Limb (tissue), 2 donors: ENCODE measurements around the gene TRAFD1.
"Not testable (repeated sequence)": the region's sequence is repeated elsewhere in the genome, so short reads cannot be mapped to it uniquely, and the experiment has no call there.

Source experiments
- DNase-seq, 2 donors: peaks; one replicate each; pipeline ENCODE4 v3.0.0-alpha.2; 2016; ENCODE audit errors: extremely low spot score in 2 of 2

TRAFD1 gene

GRCh38 chr12:112125250-112125999 lies at the start of gene TRAFD1:
Gene TRAFD1 (plus strand): TSS chr12:112125560. CDS start chr12:112130523, 4,963 bp downstream.
- peak; percentile 97 to 99 for DNase-seq

- no peak for DNase-seq
Observed at GRCh38 chr12:112087055-112087850, 38.1 kb upstream of the TRAFD1 start.

- DNase-seq, result no peak
Observed at GRCh38 chr12:112087851-112088250, 37.5 kb upstream of the TRAFD1 start.

DNA sequence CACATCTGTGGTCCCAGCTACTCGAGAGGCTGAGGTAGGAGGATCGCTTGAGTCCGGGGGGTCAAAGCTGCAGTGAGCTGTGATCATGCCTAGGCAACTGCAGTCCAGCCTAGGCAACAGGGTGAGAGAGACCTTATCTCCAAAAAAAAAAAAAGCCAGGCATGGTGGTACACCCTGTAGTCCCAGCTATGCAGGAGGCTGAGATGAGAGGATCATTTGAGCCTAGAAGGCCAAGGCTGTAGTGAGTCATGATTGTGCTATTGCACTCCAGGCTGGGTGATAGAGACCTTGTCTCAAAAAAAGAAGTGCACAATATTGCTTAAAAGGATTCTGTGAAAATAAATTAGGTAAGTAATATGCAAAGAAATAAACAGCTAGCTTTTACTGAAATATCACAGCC lies 33.8 kb upstream of the TRAFD1 start:
- no peak for DNase-seq

DNA sequence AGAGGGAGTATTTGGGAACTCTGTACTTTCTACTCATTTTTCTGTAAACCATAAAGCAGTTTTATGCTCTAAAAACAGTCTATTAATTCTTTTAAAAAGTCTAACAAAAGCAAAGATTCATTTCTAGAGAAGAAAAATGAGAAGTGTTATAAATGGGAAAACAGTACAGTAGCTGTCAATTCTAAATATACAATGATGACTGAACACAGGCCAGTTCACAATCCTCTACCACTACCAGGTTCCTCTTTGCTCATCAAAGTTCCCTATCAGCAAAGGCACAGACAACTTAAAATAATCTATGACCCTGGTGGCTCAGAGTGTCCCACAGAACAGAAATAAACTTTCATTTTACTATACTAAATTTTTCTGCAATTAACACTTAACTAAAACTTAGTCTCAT lies 29.3 kb upstream of the TRAFD1 start:
- no peak for DNase-seq

- DNase-seq, result no peak
Observed at GRCh38 chr12:112096667-112097066, 28.7 kb upstream of the TRAFD1 start.

- DNase-seq, result no peak
Observed at GRCh38 chr12:112097641-112098040, 27.7 kb upstream of the TRAFD1 start.

DNA sequence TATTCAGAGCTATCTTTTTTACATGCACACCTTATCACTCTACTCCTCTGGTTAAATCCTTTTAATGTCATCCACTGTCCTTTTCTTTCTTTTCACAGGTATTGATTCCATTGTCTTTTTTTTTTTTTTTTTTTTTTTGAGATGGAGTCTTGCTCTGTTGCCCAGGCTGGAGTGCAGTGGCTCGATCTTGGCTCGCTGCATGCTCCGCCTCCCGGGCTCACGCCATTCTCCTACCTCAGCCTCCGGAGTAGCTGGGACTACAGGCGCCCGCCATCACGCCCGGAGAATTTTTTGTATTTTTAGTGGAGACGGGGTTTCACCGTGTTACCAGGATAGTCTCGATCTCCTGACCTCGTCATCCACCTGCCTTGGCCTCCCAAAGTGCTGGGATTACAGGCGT lies 24.9 kb upstream of the TRAFD1 start:
- not testable (repeated sequence) for DNase-seq

- no peak for DNase-seq
Observed at GRCh38 chr12:112102127-112102526, 23.2 kb upstream of the TRAFD1 start.

DNA sequence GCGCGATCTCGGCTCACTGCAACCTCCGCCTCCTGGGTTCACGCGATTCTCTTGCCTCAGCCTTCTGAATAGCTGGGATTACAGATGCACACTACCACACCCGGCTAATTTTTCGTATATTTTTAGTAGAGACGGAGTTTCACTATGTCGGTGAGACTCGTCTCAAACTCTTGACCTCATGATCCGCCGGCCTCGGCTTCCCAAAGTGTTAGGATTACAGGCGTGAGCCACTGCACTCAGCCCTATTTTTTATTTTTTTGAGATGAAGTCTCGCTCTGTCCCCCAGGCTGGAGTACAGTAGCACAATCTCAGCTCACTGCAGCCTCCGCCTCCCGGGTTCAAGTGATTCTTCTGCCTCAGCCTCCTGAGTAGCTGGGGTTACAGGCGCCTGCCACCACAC lies 22.6 kb upstream of the TRAFD1 start:
- not testable (repeated sequence) for DNase-seq

DNA sequence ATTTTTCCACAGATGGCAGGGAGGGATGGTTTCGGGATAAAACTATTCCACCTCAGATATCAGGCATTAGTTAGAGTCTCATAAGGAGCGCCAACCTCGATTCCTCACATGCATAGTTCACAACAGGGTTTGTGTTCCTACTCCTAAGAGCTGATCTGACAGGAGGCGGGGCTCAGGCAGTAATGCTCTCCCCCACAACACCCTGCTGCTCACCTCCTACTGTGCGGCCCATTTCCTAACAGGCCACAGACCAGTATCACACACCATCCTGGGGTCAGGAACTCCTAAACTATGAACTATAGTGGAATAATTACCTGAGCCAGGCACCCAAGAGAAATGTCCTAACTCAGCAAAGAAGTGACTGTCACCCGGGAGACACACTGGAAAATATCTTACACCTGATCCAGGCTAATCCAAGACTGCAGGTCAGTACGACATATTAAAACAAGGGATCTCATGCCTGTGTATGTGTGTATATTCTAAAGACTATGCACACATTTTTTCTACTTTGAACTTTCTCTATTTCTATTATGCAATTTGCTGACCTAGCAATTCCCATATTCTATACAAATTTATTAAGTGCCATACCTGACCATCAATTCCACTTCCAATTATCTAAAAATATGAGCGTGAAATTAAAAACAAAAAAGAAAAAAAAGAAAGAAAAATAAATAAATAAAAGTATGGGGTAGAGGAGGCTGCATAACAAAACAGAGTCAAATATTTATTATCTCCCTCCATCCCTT lies 21.4 kb upstream of the TRAFD1 start:
- DNase-seq, result no peak

DNA sequence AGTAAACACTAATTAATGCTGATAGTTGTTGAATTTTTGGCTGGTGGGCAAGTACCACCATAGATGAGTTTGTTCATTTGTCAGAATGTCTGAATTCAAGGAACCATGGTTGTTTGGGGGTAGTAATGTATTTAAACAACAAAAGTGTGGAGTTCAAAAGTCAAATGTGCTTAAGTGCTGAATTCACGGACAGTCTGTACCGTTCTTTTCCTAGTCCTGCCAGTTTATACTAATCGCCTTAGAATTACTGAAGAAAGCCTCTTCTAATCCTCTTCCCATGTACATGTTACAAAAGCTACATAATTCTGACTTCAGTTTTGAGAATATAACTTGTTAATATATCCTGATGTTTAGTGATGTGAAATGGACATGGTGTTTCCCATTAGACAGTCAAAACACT lies 19.5 kb upstream of the TRAFD1 start:
- no peak for DNase-seq

GRCh38 chr12:112107306-112108201 lies 17.8 kb upstream of the TRAFD1 start:
- peak in 1 of 2 donors; percentile 60 for DNase-seq

- DNase-seq, result peak; percentile 92 to 93
Observed at GRCh38 chr12:112108202-112109079, 16.9 kb upstream of the TRAFD1 start, which contains the start of gene NAA25. Gene NAA25 (minus strand): TSS chr12:112108783. CDS start chr12:112108773, 10 bp downstream.

DNA sequence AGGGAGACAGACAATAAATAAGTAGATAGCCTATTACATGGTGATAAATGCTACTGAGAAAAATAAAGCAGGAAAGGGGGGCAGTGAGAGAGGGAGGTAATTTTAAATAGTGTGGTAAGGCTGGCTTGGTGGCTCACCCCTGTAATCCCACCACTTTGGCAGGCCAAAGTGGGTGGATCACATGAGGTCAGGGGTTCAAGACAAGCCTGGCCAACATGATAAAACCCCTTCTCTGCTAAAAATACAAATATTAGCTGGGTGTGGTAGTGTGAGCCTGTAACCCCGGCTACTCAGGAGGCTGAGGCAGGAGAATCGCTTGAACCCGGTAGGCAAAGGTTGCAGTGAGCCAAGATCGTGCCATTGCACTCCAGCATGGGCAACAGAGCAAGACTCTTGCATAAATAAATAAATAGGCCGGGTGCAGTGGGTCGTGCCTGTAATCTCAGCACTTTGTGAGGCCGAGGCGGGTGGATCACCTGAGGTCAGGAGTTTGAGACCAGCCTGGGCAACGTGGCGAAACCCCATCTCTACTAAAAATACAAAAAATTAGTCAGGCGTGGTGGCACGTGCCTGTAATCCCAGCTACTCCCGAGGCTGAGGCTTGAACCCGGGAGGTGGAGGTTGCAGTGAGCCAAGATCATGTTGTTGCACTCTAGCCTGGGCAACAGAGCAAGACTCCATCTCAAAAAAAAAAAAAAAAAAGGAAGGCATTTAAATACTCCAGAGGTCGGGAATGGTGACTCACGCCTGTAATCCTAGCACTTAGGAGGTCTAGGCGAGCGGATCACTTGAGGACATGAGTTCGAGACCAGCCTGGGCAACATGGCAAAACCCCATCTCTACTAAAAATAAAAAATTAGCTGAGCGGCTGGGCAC lies 14.3 kb upstream of the TRAFD1 start:
- not testable (repeated sequence) for DNase-seq

DNA sequence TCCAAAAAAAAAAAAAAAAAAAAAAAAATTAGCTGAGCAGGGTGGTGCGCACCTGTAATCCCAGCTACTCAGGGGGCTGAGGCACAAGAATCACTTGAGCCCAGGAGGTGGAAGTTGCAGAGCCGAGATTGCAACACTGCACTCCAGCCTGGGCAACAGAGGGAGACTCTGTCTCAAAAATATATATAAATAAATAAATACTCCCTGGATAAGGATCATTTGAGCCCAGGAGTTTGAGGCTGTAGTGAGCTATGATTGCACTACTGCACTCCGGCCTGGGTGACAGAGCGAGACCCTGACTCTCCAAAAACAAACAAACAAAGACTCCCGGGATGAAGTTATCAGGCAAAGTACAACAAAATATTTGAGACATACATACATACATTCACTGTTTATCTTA lies 13.4 kb upstream of the TRAFD1 start:
- no peak for DNase-seq

DNA sequence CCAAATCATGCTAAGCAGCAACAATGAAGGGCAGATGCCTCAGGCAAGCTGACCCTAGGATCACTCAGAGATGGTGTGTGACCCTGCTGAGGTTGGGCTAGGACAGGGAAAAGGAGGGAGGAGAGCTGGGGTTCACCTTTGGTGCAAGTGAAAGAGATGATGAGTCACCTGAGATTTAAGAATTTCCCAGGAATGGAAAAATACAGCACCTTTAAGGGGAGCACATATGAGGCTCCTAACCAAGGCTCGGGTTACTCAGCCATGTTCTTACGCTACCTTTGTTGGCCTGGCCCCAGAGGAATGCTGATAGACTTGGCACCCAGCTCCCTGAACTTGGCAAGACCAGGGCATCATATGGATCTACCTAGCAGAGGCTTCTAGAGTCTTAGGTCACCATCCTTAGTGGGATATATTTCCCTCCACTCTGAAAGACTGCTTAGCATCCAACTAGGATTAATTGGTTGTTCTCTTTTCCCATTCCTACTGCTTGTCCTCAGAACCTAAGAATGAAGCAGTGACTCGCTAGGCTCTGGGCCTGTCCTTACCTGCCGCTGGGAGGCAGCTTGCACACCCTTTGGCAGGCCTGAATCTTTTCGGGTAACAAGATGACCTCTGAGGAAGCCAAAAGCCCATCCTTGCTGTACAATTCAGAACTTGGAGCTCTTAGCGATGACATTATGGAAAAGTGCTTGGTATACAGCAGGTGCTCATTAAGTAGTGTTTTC lies 12.8 kb upstream of the TRAFD1 start:
- DNase-seq, result no peak
